Lower leg skin (tissue), 3 donors: ENCODE measurements around the gene USP30.
"Not testable (repeated sequence)": the region's sequence is repeated elsewhere in the genome, so short reads cannot be mapped to it uniquely, and the experiment has no call there.

Source experiments
- POLR2A ChIP-seq, 2 donors: fragments of 450-650 bp; IDR thresholded peaks; one replicate each; pipeline ENCODE4 v1.6.1; 2016 to 2017; ENCODE audit warnings: antibody characterized with exemption in 2 of 2, mild to moderate bottlenecking in 1 of 2, moderate library complexity in 1 of 2
- TF ChIP-seq, protein P1 (sequence below), 3 donors: fragments of 450-650 bp; IDR thresholded peaks; one replicate each; pipeline ENCODE4 v1.5.1; 2016; ENCODE audit warnings: antibody characterized with exemption in 3 of 3, mild to moderate bottlenecking in 3 of 3, moderate library complexity in 2 of 3

- not testable (repeated sequence) for TF ChIP-seq POLR2A (IDR thresholded peaks at IDR 0.05)
- TF ChIP-seq, protein P1, sequence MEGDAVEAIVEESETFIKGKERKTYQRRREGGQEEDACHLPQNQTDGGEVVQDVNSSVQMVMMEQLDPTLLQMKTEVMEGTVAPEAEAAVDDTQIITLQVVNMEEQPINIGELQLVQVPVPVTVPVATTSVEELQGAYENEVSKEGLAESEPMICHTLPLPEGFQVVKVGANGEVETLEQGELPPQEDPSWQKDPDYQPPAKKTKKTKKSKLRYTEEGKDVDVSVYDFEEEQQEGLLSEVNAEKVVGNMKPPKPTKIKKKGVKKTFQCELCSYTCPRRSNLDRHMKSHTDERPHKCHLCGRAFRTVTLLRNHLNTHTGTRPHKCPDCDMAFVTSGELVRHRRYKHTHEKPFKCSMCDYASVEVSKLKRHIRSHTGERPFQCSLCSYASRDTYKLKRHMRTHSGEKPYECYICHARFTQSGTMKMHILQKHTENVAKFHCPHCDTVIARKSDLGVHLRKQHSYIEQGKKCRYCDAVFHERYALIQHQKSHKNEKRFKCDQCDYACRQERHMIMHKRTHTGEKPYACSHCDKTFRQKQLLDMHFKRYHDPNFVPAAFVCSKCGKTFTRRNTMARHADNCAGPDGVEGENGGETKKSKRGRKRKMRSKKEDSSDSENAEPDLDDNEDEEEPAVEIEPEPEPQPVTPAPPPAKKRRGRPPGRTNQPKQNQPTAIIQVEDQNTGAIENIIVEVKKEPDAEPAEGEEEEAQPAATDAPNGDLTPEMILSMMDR (IDR thresholded peaks at IDR 0.05), result not testable (repeated sequence)
Observed at GRCh38 chr12:109049794-109050193, 2.6 kb upstream of the USP30 start.
